ENCODE data around the gene ARF6.

Gene ARF6

DNA sequence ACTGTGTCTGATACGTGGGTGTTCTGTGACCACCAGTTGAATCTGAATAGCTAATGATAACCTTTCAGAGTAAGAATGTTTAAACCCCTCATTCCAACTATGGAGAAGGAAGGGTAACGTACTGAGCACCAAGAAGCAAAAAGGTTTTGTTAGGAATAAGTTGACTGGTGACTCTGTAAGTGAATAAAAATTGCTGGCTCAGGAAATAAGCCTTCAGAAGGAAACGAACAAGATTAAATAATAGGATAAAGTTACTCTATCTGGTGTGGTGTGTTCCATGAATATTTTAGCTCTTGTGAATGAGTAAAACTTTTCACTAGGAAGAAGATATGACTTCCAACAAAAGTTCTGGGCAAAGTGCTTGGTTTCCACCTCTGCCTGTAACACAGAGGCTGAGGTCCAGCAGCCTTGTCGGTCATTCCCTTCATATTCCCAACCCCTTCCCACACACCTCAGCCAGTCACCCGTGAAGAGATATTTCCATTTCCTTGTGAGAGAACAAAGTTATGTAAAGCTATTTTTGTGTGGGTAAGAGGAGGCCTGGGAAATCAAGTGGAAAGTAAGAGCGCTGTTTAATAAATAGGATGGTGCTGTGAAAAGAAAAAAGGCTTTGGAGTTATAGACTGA, 47.1 kb downstream of the ARF6 start:
- ChIA-PET POLR2A (no interaction called here), CTCF (interaction anchor here (0.6 to 1.2 kb wide), 4 partner anchors 11 to 165 kb away, joined by 3 to 7 read pairs (median 3); partner anchors contain the start of gene NEMF)
- Histone ChIP-seq H3K9me3 (ENCODE audit: control insufficient read depth, insufficient read depth, low read depth, low read length) (no peaks in the 10 kb centered on the region), H3K4me1 (ENCODE audit: control insufficient read depth, insufficient read depth, low read length) (no peaks in the 10 kb centered on the region), H3K36me3 (ENCODE audit: control insufficient read depth in 2 of 2, insufficient read depth in 1 of 2, low read length in 2 of 2) (no peaks in the 10 kb centered on the region), H3K4me3 (ENCODE audit: low read depth, low read length) (no peak overlapping the region), H3K27ac (ENCODE audit: extremely low read depth, low read depth, low read length) (no peak overlapping the region)
- no peak for TF ChIP-seq GLI2 (tag by site-specific recombination; IDR thresholded peaks at IDR 0.05; ENCODE audit: borderline replicate concordance, low read depth)
- TF ChIP-seq, protein P1, sequence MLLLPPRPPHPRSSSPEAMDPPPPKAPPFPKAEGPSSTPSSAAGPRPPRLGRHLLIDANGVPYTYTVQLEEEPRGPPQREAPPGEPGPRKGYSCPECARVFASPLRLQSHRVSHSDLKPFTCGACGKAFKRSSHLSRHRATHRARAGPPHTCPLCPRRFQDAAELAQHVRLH (tag by site-specific recombination; IDR thresholded peaks at IDR 0.05), result no peak
- TF ChIP-seq, protein P2, sequence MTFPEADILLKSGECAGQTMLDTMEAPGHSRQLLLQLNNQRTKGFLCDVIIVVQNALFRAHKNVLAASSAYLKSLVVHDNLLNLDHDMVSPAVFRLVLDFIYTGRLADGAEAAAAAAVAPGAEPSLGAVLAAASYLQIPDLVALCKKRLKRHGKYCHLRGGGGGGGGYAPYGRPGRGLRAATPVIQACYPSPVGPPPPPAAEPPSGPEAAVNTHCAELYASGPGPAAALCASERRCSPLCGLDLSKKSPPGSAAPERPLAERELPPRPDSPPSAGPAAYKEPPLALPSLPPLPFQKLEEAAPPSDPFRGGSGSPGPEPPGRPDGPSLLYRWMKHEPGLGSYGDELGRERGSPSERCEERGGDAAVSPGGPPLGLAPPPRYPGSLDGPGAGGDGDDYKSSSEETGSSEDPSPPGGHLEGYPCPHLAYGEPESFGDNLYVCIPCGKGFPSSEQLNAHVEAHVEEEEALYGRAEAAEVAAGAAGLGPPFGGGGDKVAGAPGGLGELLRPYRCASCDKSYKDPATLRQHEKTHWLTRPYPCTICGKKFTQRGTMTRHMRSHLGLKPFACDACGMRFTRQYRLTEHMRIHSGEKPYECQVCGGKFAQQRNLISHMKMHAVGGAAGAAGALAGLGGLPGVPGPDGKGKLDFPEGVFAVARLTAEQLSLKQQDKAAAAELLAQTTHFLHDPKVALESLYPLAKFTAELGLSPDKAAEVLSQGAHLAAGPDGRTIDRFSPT (tag by site-specific recombination; IDR thresholded peaks at IDR 0.05), result no peak
- no peak for TF ChIP-seq ZFP69B (tag by site-specific recombination; IDR thresholded peaks at IDR 0.05)
- no peak for TF ChIP-seq ZNF785 (tag by site-specific recombination; IDR thresholded peaks at IDR 0.05)
- TF ChIP-seq, protein P3, sequence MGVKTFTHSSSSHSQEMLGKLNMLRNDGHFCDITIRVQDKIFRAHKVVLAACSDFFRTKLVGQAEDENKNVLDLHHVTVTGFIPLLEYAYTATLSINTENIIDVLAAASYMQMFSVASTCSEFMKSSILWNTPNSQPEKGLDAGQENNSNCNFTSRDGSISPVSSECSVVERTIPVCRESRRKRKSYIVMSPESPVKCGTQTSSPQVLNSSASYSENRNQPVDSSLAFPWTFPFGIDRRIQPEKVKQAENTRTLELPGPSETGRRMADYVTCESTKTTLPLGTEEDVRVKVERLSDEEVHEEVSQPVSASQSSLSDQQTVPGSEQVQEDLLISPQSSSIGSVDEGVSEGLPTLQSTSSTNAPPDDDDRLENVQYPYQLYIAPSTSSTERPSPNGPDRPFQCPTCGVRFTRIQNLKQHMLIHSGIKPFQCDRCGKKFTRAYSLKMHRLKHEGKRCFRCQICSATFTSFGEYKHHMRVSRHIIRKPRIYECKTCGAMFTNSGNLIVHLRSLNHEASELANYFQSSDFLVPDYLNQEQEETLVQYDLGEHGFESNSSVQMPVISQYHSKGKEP (tag by site-specific recombination; IDR thresholded peaks at IDR 0.05), result no peak
- no peak for TF ChIP-seq ZNF274 (IDR thresholded peaks at IDR 0.05; ENCODE audit: low read length)
- TF ChIP-seq ZNF274 (tag by site-specific recombination; IDR thresholded peaks at IDR 0.05; ENCODE audit: borderline replicate concordance), result no peak
- no peak for TF ChIP-seq ZSCAN23 (tag by site-specific recombination; IDR thresholded peaks at IDR 0.05)

DNA sequence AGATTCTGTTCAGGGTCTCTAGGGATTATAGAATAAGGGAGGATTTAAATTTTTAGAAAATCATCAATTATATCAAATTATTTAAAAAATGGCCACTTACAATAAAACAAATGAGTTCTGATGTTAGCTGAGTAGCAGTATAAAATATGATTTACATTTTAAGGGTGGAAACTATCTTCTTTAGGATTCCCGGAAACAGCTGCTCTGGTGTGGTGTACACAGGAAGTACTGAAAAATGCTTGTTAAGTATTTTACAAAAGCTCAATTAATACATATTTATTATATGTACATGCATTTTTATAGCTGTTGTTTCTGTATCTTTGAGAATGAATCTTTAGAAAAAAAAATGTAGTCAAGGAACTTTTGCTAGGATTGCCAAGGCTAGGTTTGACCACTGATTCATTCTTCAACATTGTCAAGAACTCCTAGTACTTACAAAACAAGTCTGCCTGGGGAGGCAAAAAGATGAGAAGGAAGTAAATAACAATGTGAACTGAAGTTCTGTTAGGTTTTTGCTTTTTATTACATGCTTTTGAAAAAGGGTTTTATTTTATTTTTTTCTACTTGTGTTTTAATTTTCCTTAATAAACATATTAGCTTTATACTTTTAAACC, 48.0 kb downstream of the ARF6 start:
- POLR2A ChIA-PET, result no interaction called here
- TF ChIP-seq, protein P4, sequence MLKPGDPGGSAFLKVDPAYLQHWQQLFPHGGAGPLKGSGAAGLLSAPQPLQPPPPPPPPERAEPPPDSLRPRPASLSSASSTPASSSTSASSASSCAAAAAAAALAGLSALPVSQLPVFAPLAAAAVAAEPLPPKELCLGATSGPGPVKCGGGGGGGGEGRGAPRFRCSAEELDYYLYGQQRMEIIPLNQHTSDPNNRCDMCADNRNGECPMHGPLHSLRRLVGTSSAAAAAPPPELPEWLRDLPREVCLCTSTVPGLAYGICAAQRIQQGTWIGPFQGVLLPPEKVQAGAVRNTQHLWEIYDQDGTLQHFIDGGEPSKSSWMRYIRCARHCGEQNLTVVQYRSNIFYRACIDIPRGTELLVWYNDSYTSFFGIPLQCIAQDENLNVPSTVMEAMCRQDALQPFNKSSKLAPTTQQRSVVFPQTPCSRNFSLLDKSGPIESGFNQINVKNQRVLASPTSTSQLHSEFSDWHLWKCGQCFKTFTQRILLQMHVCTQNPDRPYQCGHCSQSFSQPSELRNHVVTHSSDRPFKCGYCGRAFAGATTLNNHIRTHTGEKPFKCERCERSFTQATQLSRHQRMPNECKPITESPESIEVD (tag by site-specific recombination; IDR thresholded peaks at IDR 0.05), result no peak
- TF ChIP-seq ZNF350 (tag by site-specific recombination; IDR thresholded peaks at IDR 0.05), result no peak

DNA sequence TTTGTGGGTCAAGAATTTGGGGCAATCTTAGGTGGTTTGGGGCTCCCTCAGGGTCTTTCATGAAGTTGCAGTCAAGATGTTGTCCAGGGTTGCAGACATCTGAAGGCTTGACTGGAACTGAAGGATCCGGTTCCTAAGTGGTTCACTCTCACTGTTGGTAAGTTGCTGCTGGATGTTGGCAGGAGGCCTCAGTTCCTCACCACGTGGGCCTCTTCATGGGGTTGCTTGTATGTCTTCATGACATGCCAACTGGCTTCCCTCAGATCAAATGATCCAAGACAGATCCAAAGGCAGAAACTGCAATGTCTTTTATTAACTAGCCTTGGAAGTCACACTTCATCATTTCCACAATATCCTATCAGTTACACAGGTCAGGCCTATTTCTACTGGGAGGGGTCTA, 49.2 kb downstream of the ARF6 start:
- CTCF ChIA-PET, result no interaction called here
- Histone ChIP-seq H3K27ac (ENCODE audit: extremely low read depth, low read depth, low read length) (no peak overlapping the region), H3K36me3 (ENCODE audit: control insufficient read depth in 2 of 2, insufficient read depth in 1 of 2, low read length in 2 of 2) (no peaks in the 10 kb centered on the region), H3K4me1 (ENCODE audit: control insufficient read depth, insufficient read depth, low read length) (peaks cover 11% of the 10 kb centered on the region), H3K4me3 (ENCODE audit: low read depth, low read length) (no peak overlapping the region), H3K9me3 (ENCODE audit: control insufficient read depth, insufficient read depth, low read depth, low read length) (no peaks in the 10 kb centered on the region)
- POLR2A ChIA-PET, result no interaction called here
- no peak for TF ChIP-seq ZEB2 (tag by site-specific recombination; IDR thresholded peaks at IDR 0.05)
- TF ChIP-seq, protein P5, sequence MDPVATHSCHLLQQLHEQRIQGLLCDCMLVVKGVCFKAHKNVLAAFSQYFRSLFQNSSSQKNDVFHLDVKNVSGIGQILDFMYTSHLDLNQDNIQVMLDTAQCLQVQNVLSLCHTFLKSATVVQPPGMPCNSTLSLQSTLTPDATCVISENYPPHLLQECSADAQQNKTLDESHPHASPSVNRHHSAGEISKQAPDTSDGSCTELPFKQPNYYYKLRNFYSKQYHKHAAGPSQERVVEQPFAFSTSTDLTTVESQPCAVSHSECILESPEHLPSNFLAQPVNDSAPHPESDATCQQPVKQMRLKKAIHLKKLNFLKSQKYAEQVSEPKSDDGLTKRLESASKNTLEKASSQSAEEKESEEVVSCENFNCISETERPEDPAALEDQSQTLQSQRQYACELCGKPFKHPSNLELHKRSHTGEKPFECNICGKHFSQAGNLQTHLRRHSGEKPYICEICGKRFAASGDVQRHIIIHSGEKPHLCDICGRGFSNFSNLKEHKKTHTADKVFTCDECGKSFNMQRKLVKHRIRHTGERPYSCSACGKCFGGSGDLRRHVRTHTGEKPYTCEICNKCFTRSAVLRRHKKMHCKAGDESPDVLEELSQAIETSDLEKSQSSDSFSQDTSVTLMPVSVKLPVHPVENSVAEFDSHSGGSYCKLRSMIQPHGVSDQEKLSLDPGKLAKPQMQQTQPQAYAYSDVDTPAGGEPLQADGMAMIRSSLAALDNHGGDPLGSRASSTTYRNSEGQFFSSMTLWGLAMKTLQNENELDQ (tag by site-specific recombination; IDR thresholded peaks at IDR 0.05; ENCODE audit: low read depth), result no peak
- TF ChIP-seq ZNF16 (tag by site-specific recombination; IDR thresholded peaks at IDR 0.05; ENCODE audit: low read depth), result no peak
- TF ChIP-seq ZNF76 (tag by site-specific recombination; IDR thresholded peaks at IDR 0.05; ENCODE audit: borderline replicate concordance, low read depth), result no peak
- TF ChIP-seq ZNF157 (tag by site-specific recombination; IDR thresholded peaks at IDR 0.05), result no peak

More for the DNA sequence above, 48.0 kb downstream of the ARF6 start:
- Histone ChIP-seq H3K4me1 (ENCODE audit: control insufficient read depth, insufficient read depth, low read length) (no peaks in the 10 kb centered on the region; the same call in 1 of the 2 replicates), H3K36me3 (ENCODE audit: control insufficient read depth in 2 of 2, insufficient read depth in 1 of 2, low read length in 2 of 2) (no peaks in the 10 kb centered on the region), H3K27ac (ENCODE audit: extremely low read depth, low read depth, low read length) (no peak overlapping the region), H3K9me3 (ENCODE audit: control insufficient read depth, insufficient read depth, low read depth, low read length) (no peaks in the 10 kb centered on the region), H3K4me3 (ENCODE audit: low read depth, low read length) (no peak overlapping the region)
- CTCF ChIA-PET, result interaction anchor here (0.6 kb wide), 1 partner anchor 88 kb away, joined by 3 read pairs; the partner anchor contains the start of gene NEMF
